HL-60 (cell line): ENCODE results near the gene BRD3.

Experiments
- DNase-seq, 2 experiments: peaks; one replicate each; pipeline ENCODE4 v3.0.0-alpha.2; 2010 to 2020; ENCODE audit warnings: low read depth in 1 of 2, low spot score in 1 of 2
- H3K27ac ChIP-seq: fragments of 250-450 bp; sonication (Bioruptor Pico); replicated peaks from 2 replicates; pipeline ENCODE4 v1.5.1; 2020; ENCODE audit warnings: mild to moderate bottlenecking, moderate library complexity
- H3K27me3 ChIP-seq: fragments of 250-450 bp; sonication (Bioruptor Pico); 2 replicates; pipeline ENCODE4 v1.5.1; 2021; ENCODE audit warnings: mild to moderate bottlenecking, moderate library complexity; ENCODE audit not compliant: insufficient read depth, poor library complexity, severe bottlenecking
- H3K4me3 ChIP-seq: replicated peaks from 2 replicates; pipeline ENCODE4 v1.5.1; 2011; ENCODE audit warnings: mild to moderate bottlenecking, control low read depth, low read length; ENCODE audit not compliant: insufficient read depth
- CTCF ChIP-seq: IDR thresholded peaks from one replicate; pipeline ENCODE4 v1.5.1; 2011; ENCODE audit warnings: low read length, control low read depth, inconsistent platforms; ENCODE audit not compliant: insufficient read depth
- GABPA ChIP-seq: IDR thresholded peaks from 2 replicates; pipeline ENCODE4 v1.6.1; 2012; ENCODE audit warnings: low read depth
- POLR2AphosphoS5 ChIP-seq: IDR thresholded peaks from 2 replicates; pipeline ENCODE4 v1.6.1; 2012; ENCODE audit warnings: low read depth
- REST ChIP-seq: IDR thresholded peaks from 2 replicates; pipeline ENCODE4 v1.6.1; 2012; ENCODE audit warnings: low read depth; ENCODE audit not compliant: insufficient replicate concordance
- SPI1 ChIP-seq: IDR thresholded peaks from 2 replicates; pipeline ENCODE4 v1.6.1; 2012; ENCODE audit warnings: low read depth, mild to moderate bottlenecking, borderline replicate concordance

Gene BRD3

GRCh38 chr9:134011401-134011800, 56.4 kb downstream of the BRD3 start:
- TF ChIP-seq SPI1 (no peak), REST (no peak)
- DNase-seq, result no peak
- Histone ChIP-seq H3K27ac (no peak overlapping the region), H3K4me3 (no peak overlapping the region), H3K27me3 (peaks cover 11% of the 10 kb centered on the region)

GRCh38 chr9:134010310-134011173, 57.3 kb downstream of the BRD3 start:
- DNase-seq, result no peak
- TF ChIP-seq SPI1 (no peak), CTCF (no peak)

GRCh38 chr9:134007571-134007970, 60.3 kb downstream of the BRD3 start:
- H3K27me3 ChIP-seq, result peaks cover 11% of the 10 kb centered on the region
- TF ChIP-seq POLR2AphosphoS5, result no peak
- TF ChIP-seq CTCF, result no peak

More at GRCh38 chr9:134010310-134011173, 57.3 kb downstream of the BRD3 start:
- H3K4me3 ChIP-seq, result no peak overlapping the region
- H3K27ac ChIP-seq, result no peak overlapping the region
- peaks cover 11% of the 10 kb centered on the region for H3K27me3 ChIP-seq

GRCh38 chr9:134007150-134007549, 60.7 kb downstream of the BRD3 start:
- Histone ChIP-seq H3K4me3 (no peak overlapping the region), H3K27me3 (peaks cover 11% of the 10 kb centered on the region), H3K27ac (no peak overlapping the region)
- DNase-seq, result no peak
- TF ChIP-seq POLR2AphosphoS5 (no peak), CTCF (no peak), REST (no peak), GABPA (no peak), SPI1 (no peak)

More at GRCh38 chr9:134007571-134007970, 60.3 kb downstream of the BRD3 start:
- DNase-seq, result no peak
- Histone ChIP-seq H3K27ac (no peak overlapping the region), H3K4me3 (no peak overlapping the region)
